ENCODE data around the gene SYNE1. TPM values are rescaled to one million over a fixed set of nuclear protein-coding genes. Genes with fewer than 3 reads are reported as not detected.
A peak's percentile ranks its signal among the peaks of the same experiment; 100 is the strongest.

SYNE1 gene
- total RNA-seq, 4 donors from 2014 or later, result 29.1 to 51.5 (median 45.6) TPM

DNA sequence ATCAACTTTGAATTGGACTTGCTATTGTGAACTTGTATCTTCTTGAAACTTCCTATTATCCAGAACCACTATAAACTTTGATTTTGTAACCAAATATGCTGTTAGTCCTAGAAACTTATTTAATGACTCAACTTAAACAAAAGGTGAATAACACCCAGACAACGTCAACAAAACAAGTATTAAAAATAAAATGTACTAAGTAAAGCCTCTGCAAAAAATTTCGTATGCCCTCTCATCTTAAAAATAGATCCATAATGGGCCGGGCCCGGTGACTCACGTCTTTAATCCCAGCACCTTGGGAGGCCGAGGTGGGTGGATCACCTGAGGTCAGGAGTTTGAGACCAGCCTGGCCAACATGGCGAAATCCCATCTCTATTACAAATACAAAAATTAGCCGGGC is 428.0 kb downstream of the SYNE1 start:
- Histone ChIP-seq H3K9me3 (no peaks in the 10 kb centered on the region), H3K27ac (no peak overlapping the region), H3K36me3 (peaks cover 0 to 66% of the 10 kb centered on the region in 2 donors), H3K4me3 (no peak overlapping the region), H3K27me3 (no peaks in the 10 kb centered on the region), H3K4me1 (no peaks in the 10 kb centered on the region)
- in situ Hi-C loops (cut with MboI; ENCODE audit: low sequenced_read_pairs in 4 of 4), result loop anchor here in 1 of 4 donors (25.0 kb wide), 1 partner anchor 128 kb away; no protein-coding TSS in a partner anchor
- intact Hi-C loops (cut with DNase I; ENCODE audit: low total_unique reads), result no loop called here
- no peak for ATAC-seq
- no peak for DNase-seq
- no peak for TF ChIP-seq POLR2A (IDR thresholded peaks at IDR 0.05)
- TF ChIP-seq, protein P1, sequence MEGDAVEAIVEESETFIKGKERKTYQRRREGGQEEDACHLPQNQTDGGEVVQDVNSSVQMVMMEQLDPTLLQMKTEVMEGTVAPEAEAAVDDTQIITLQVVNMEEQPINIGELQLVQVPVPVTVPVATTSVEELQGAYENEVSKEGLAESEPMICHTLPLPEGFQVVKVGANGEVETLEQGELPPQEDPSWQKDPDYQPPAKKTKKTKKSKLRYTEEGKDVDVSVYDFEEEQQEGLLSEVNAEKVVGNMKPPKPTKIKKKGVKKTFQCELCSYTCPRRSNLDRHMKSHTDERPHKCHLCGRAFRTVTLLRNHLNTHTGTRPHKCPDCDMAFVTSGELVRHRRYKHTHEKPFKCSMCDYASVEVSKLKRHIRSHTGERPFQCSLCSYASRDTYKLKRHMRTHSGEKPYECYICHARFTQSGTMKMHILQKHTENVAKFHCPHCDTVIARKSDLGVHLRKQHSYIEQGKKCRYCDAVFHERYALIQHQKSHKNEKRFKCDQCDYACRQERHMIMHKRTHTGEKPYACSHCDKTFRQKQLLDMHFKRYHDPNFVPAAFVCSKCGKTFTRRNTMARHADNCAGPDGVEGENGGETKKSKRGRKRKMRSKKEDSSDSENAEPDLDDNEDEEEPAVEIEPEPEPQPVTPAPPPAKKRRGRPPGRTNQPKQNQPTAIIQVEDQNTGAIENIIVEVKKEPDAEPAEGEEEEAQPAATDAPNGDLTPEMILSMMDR (IDR thresholded peaks at IDR 0.05 in 4 of 5, conservative IDR thresholded peaks at IDR 0.05 in 1 of 5), result no peak

DNA sequence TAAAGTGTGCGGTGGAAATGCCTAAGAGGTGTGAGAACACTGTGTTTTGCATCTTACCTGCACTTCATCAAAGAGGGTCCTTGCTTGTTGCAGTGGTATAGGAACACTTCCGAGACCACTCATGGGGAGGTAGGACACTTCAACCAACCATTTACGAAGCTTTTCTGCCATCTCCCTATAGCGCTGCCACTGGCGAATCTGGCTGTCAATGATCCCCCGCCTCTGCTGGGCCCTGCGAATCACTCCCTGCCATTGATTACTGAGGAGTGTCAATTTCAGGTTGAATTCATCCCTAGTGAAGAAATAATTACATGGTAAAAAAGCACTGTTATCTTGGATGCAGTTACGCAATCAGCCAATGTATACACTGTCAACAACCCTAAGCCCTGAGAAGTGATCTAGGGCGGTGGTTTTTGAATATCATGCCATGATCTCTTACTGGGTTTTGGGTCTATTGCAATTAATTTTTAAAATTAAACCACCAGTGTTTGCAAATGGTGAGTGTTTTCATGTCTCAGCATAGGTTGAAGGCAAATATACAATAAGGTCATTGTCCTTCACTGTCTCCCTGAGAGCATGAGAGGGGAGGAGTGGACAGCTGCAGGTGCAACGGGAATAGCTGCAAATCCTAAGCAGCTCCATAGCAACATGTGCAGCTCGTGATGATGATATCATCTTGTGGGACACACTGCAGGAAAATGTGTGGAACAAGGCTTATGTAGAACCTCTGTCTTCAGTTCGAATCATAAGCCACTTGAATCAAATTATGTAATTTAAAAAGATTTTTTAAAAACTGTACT is 429.0 kb downstream of the SYNE1 start:
- Histone ChIP-seq H3K27me3 (no peaks in the 10 kb centered on the region), H3K4me1 (no peaks in the 10 kb centered on the region), H3K27ac (no peak overlapping the region), H3K9me3 (no peaks in the 10 kb centered on the region), H3K4me3 (no peak overlapping the region), H3K36me3 (peaks cover 0 to 56% of the 10 kb centered on the region in 2 donors)
- ATAC-seq (no peak), DNase-seq (no peak)
- in situ Hi-C loops (cut with MboI; ENCODE audit: low sequenced_read_pairs in 4 of 4) (loop anchor here in 1 of 4 donors (25.0 kb wide), 1 partner anchor 129 kb away; no protein-coding TSS in a partner anchor), intact Hi-C loops (cut with DNase I; ENCODE audit: low total_unique reads) (loop anchor here (2.0 kb wide), 1 partner anchor 61 kb away; no protein-coding TSS in a partner anchor)
- TF ChIP-seq, protein P1 (IDR thresholded peaks at IDR 0.05 in 4 of 5, conservative IDR thresholded peaks at IDR 0.05 in 1 of 5), result no peak
- no peak for TF ChIP-seq POLR2A (IDR thresholded peaks at IDR 0.05)

DNA sequence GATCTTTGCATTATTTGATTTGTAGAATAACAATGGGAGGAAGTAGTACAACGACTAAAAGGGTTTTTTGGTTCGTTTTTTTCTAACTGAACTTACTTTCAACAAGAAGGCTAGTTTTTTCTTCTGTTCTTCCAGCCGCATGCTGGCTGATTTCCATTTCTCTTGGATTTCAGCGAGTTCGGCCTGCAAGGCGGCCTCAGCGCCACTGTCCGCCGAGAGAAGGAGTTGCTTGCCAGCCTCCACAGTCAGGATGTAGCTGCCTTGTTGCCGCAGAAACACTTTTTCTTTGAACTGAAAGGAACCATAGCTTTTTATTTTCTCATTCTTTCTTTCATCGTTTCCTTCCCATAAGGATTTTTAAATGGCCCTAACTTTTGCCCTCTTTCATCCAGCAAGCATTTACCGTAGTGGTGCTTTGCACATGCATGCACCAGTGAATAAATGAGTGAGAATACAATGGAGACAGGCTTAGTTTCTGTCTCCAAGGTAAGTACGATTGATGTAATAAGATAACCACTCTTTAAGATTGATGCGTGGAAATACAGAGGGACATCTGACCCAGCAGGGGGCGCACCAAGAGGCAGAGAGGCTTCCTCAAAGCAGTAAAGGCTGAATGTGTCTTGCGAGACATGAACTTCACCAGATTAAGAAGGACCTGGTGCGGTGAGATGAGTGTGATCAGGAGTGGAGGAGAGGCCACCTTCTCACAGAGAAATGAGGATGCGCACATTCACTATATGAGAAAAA is 430.9 kb downstream of the SYNE1 start:
- DNase-seq, result peak in 1 of 2 donors; percentile 25
- H3K27ac ChIP-seq, result no peak overlapping the region
- H3K9me3 ChIP-seq, result no peaks in the 10 kb centered on the region
- intact Hi-C loops (cut with DNase I; ENCODE audit: low total_unique reads) (loop anchor here (2.0 kb wide), 1 partner anchor 63 kb away; no protein-coding TSS in a partner anchor), in situ Hi-C loops (cut with MboI; ENCODE audit: low sequenced_read_pairs in 4 of 4) (loop anchor here in 1 of 4 donors (25.0 kb wide), 1 partner anchor 131 kb away; no protein-coding TSS in a partner anchor)
- no peaks in the 10 kb centered on the region for H3K4me1 ChIP-seq
- TF ChIP-seq, protein P1 (IDR thresholded peaks at IDR 0.05 in 4 of 5, conservative IDR thresholded peaks at IDR 0.05 in 1 of 5), result peak in 4 of 5 experiments; percentile 25 to 46 (median 33)
- no peak for TF ChIP-seq POLR2A (IDR thresholded peaks at IDR 0.05)
- peak in 1 of 2 donors; percentile 58 for ATAC-seq
- peaks cover 0 to 58% of the 10 kb centered on the region in 2 donors for H3K36me3 ChIP-seq
- H3K27me3 ChIP-seq, result no peaks in the 10 kb centered on the region
- no peak overlapping the region for H3K4me3 ChIP-seq

DNA sequence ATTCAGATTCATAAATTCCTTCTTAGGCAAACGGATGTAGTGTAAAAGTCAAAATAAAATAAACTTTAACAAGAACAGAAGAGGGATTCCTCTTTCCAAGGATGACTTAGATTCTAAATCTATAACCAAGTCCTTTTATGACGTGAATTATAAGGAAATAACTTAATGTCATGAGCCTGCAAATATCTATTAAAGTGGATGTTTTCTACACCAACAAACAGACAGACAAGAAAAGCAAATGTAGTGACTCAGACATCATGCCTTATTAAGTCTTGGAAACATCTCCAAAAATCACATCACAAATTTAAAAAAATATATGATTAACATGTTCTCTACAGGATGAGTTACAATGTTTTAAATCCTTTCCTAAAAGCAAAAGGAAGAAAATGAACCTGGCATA is 432.6 kb downstream of the SYNE1 start:
- ATAC-seq (no peak), DNase-seq (no peak)
- in situ Hi-C loops (cut with MboI; ENCODE audit: low sequenced_read_pairs in 4 of 4) (loop anchor here in 1 of 4 donors (25.0 kb wide), 1 partner anchor 133 kb away; no protein-coding TSS in a partner anchor), intact Hi-C loops (cut with DNase I; ENCODE audit: low total_unique reads) (no loop called here)
- Histone ChIP-seq H3K27ac (no peak overlapping the region), H3K9me3 (no peaks in the 10 kb centered on the region), H3K4me1 (no peaks in the 10 kb centered on the region), H3K36me3 (peaks cover 0 to 65% of the 10 kb centered on the region in 2 donors), H3K4me3 (no peak overlapping the region), H3K27me3 (no peaks in the 10 kb centered on the region)
- TF ChIP-seq POLR2A (IDR thresholded peaks at IDR 0.05), result no peak
- TF ChIP-seq, protein P1 (IDR thresholded peaks at IDR 0.05 in 4 of 5, conservative IDR thresholded peaks at IDR 0.05 in 1 of 5), result no peak
